ENCODE measurements around the gene ASCL5.

The ASCL5 gene

GRCh38 chr1:201140235-201140940 lies 13.4 kb upstream of the ASCL5 start:
- TF ChIP-seq TAF1 (IDR thresholded peaks at IDR 0.05; ENCODE audit: borderline replicate concordance, low read depth, low read length) (no peak), POLR2AphosphoS5 (IDR thresholded peaks at IDR 0.05; ENCODE audit: low read depth, low read length) (no peak), POLR2A (IDR thresholded peaks at IDR 0.05; ENCODE audit: low read depth, low read length) (no peak)
- DNase-seq (ENCODE audit: insufficient read length) (no peak), FAIRE-seq (no peak)

- no peak for FAIRE-seq
- no peak for DNase-seq (ENCODE audit: insufficient read length)
- TF ChIP-seq POLR2A (IDR thresholded peaks at IDR 0.05; ENCODE audit: low read depth, low read length) (no peak), TAF1 (IDR thresholded peaks at IDR 0.05; ENCODE audit: borderline replicate concordance, low read depth, low read length) (no peak), POLR2AphosphoS5 (IDR thresholded peaks at IDR 0.05; ENCODE audit: low read depth, low read length) (no peak)
Observed at GRCh38 chr1:201139756-201140155, 12.8 kb upstream of the ASCL5 start.

- TF ChIP-seq POLR2A (IDR thresholded peaks at IDR 0.05; ENCODE audit: low read depth, low read length) (no peak), POLR2AphosphoS5 (IDR thresholded peaks at IDR 0.05; ENCODE audit: low read depth, low read length) (no peak), TAF1 (IDR thresholded peaks at IDR 0.05; ENCODE audit: borderline replicate concordance, low read depth, low read length) (no peak)
- DNase-seq (ENCODE audit: insufficient read length) (no peak), FAIRE-seq (no peak)
Observed at GRCh38 chr1:201139306-201139705, 12.3 kb upstream of the ASCL5 start.

GRCh38 chr1:201138311-201138840 lies 11.4 kb upstream of the ASCL5 start:
- TF ChIP-seq POLR2A (IDR thresholded peaks at IDR 0.05; ENCODE audit: low read depth, low read length) (no peak), TAF1 (IDR thresholded peaks at IDR 0.05; ENCODE audit: borderline replicate concordance, low read depth, low read length) (no peak), POLR2AphosphoS5 (IDR thresholded peaks at IDR 0.05; ENCODE audit: low read depth, low read length) (no peak)
- DNase-seq (ENCODE audit: insufficient read length) = no peak
- FAIRE-seq = no peak

GRCh38 chr1:201137579-201138310 lies 10.8 kb upstream of the ASCL5 start:
- DNase-seq (ENCODE audit: insufficient read length) (no peak), FAIRE-seq (no peak)
- TF ChIP-seq TAF1 (IDR thresholded peaks at IDR 0.05; ENCODE audit: borderline replicate concordance, low read depth, low read length) = no peak
- TF ChIP-seq POLR2A (IDR thresholded peaks at IDR 0.05; ENCODE audit: low read depth, low read length) = no peak
- no peak for TF ChIP-seq POLR2AphosphoS5 (IDR thresholded peaks at IDR 0.05; ENCODE audit: low read depth, low read length)

GRCh38 chr1:201137024-201137392 lies 10.0 kb upstream of the ASCL5 start:
- DNase-seq (ENCODE audit: insufficient read length) (no peak), FAIRE-seq (no peak)
- TF ChIP-seq POLR2A (IDR thresholded peaks at IDR 0.05; ENCODE audit: low read depth, low read length) (no peak), TAF1 (IDR thresholded peaks at IDR 0.05; ENCODE audit: borderline replicate concordance, low read depth, low read length) (no peak), POLR2AphosphoS5 (IDR thresholded peaks at IDR 0.05; ENCODE audit: low read depth, low read length) (no peak)

- no peak for FAIRE-seq
Observed at GRCh38 chr1:201136355-201137023, 9.5 kb upstream of the ASCL5 start.

GRCh38 chr1:201134405-201134804 lies 7.4 kb upstream of the ASCL5 start:
- TF ChIP-seq POLR2A (IDR thresholded peaks at IDR 0.05; ENCODE audit: low read depth, low read length) (no peak), POLR2AphosphoS5 (IDR thresholded peaks at IDR 0.05; ENCODE audit: low read depth, low read length) (no peak), TAF1 (IDR thresholded peaks at IDR 0.05; ENCODE audit: borderline replicate concordance, low read depth, low read length) (no peak)
- DNase-seq (ENCODE audit: insufficient read length) (no peak), FAIRE-seq (no peak)

More at GRCh38 chr1:201136355-201137023, 9.5 kb upstream of the ASCL5 start:
- TF ChIP-seq POLR2A (IDR thresholded peaks at IDR 0.05; ENCODE audit: low read depth, low read length) (no peak), POLR2AphosphoS5 (IDR thresholded peaks at IDR 0.05; ENCODE audit: low read depth, low read length) (no peak), TAF1 (IDR thresholded peaks at IDR 0.05; ENCODE audit: borderline replicate concordance, low read depth, low read length) (no peak)
- DNase-seq (ENCODE audit: insufficient read length) = no peak

GRCh38 chr1:201131398-201131797 lies 4.4 kb upstream of the ASCL5 start:
- FAIRE-seq (no peak), DNase-seq (ENCODE audit: insufficient read length) (no peak)
- TF ChIP-seq TAF1 (IDR thresholded peaks at IDR 0.05; ENCODE audit: borderline replicate concordance, low read depth, low read length) (no peak), POLR2A (IDR thresholded peaks at IDR 0.05; ENCODE audit: low read depth, low read length) (no peak), POLR2AphosphoS5 (IDR thresholded peaks at IDR 0.05; ENCODE audit: low read depth, low read length) (no peak)

- TF ChIP-seq POLR2AphosphoS5 (IDR thresholded peaks at IDR 0.05; ENCODE audit: low read depth, low read length) (no peak), POLR2A (IDR thresholded peaks at IDR 0.05; ENCODE audit: low read depth, low read length) (no peak)
- no peak for DNase-seq (ENCODE audit: insufficient read length)
- FAIRE-seq = no peak
Observed at GRCh38 chr1:201128962-201129361, 2.0 kb upstream of the ASCL5 start.

GRCh38 chr1:201128476-201128875 lies 1.5 kb upstream of the ASCL5 start:
- DNase-seq (ENCODE audit: insufficient read length) (no peak), FAIRE-seq (no peak)
- TF ChIP-seq POLR2A (IDR thresholded peaks at IDR 0.05; ENCODE audit: low read depth, low read length) (no peak), POLR2AphosphoS5 (IDR thresholded peaks at IDR 0.05; ENCODE audit: low read depth, low read length) (no peak), TAF1 (IDR thresholded peaks at IDR 0.05; ENCODE audit: borderline replicate concordance, low read depth, low read length) (no peak)
